H9 (cell line): ENCODE measurements around the gene ANAPC2. TPM values are rescaled to one million over a fixed set of nuclear protein-coding genes. Genes with fewer than 3 reads are reported as not detected.
A peak's percentile ranks its signal among the peaks of the same experiment; 100 is the strongest.

Experiments used
- DNase-seq: peaks from one replicate; pipeline ENCODE4 v3.0.0-alpha.2; 2017
- H2AFZ ChIP-seq: one replicate; pipeline ENCODE4 v1.6.1; 2013; ENCODE audit warnings: mild to moderate bottlenecking, low read length, control low read depth, moderate library complexity
- H2AK5ac ChIP-seq: 2 replicates; pipeline ENCODE4 v1.6.1; 2013; ENCODE audit warnings: low read length, control low read depth, mixed read lengths; ENCODE audit not compliant: insufficient read length
- H2BK120ac ChIP-seq: one replicate; pipeline ENCODE4 v1.6.1; 2013; ENCODE audit warnings: low read depth, mild to moderate bottlenecking, low read length, control low read depth, inconsistent platforms; ENCODE audit not compliant: poor library complexity, severe bottlenecking
- H2BK12ac ChIP-seq: 2 replicates; pipeline ENCODE4 v1.6.1; 2013; ENCODE audit warnings: low read length, control low read depth, mixed read lengths, low read depth; ENCODE audit not compliant: insufficient read length
- H2BK15ac ChIP-seq: 2 replicates; pipeline ENCODE4 v1.6.1; 2013; ENCODE audit warnings: low read depth, low read length, control low read depth
- H2BK20ac ChIP-seq: one replicate; pipeline ENCODE4 v1.6.1; 2013; ENCODE audit warnings: low read depth, mild to moderate bottlenecking, low read length, control low read depth, inconsistent platforms; ENCODE audit not compliant: poor library complexity, severe bottlenecking
- H2BK5ac ChIP-seq: 2 replicates; pipeline ENCODE4 v1.6.1; 2013; ENCODE audit warnings: low read length, control low read depth, mixed read lengths; ENCODE audit not compliant: insufficient read length
- H3K14ac ChIP-seq: 2 replicates; pipeline ENCODE4 v1.6.1; 2013; ENCODE audit warnings: low read length, control low read depth; ENCODE audit not compliant: insufficient read depth
- H3K18ac ChIP-seq: 2 replicates; pipeline ENCODE4 v1.6.1; 2013; ENCODE audit warnings: low read depth, mild to moderate bottlenecking, mixed read lengths, low read length, control low read depth; ENCODE audit not compliant: insufficient read length
- H3K23ac ChIP-seq: 2 replicates; pipeline ENCODE4 v1.6.1; 2013; ENCODE audit warnings: low read length, control low read depth, mixed read lengths, low read depth; ENCODE audit not compliant: insufficient read length
- H3K23me2 ChIP-seq: 2 replicates; pipeline ENCODE4 v1.6.1; 2013; ENCODE audit warnings: low read depth, mild to moderate bottlenecking, mixed read lengths, low read length, control low read depth; ENCODE audit not compliant: insufficient read length, poor library complexity, severe bottlenecking
- H3K27ac ChIP-seq: 2 replicates; pipeline ENCODE4 v1.5.1; 2013; ENCODE audit warnings: low read length, control low read depth, mixed read lengths, low read depth; ENCODE audit not compliant: insufficient read length
- H3K27me3 ChIP-seq: 2 replicates; pipeline ENCODE4 v1.6.1; 2013; ENCODE audit warnings: low read length, control low read depth, inconsistent platforms; ENCODE audit not compliant: insufficient read depth
- H3K4ac ChIP-seq: 2 replicates; pipeline ENCODE4 v1.6.1; 2013; ENCODE audit warnings: low read depth, mild to moderate bottlenecking, control low read depth, inconsistent platforms, low read length, moderate library complexity
- H3K4me1 ChIP-seq: 2 replicates; pipeline ENCODE4 v1.6.1; 2013; ENCODE audit warnings: low read length, control low read depth, inconsistent platforms; ENCODE audit not compliant: insufficient read depth
- H3K4me2 ChIP-seq: 2 replicates; pipeline ENCODE4 v1.6.1; 2013; ENCODE audit warnings: low read length, control low read depth, mixed read lengths; ENCODE audit not compliant: insufficient read length, insufficient read depth
- H3K56ac ChIP-seq: 2 replicates; pipeline ENCODE4 v1.6.1; 2013; ENCODE audit warnings: low read depth, mild to moderate bottlenecking, mixed read lengths, low read length, control low read depth; ENCODE audit not compliant: insufficient read length
- H3K79me1 ChIP-seq: 2 replicates; pipeline ENCODE4 v1.6.1; 2013; ENCODE audit warnings: low read depth, mild to moderate bottlenecking, moderate library complexity, low read length, control low read depth, inconsistent platforms; ENCODE audit not compliant: insufficient read depth, poor library complexity, severe bottlenecking
- H3K79me2 ChIP-seq: 2 replicates; pipeline ENCODE4 v1.6.1; 2013; ENCODE audit warnings: low read length, control low read depth, inconsistent platforms; ENCODE audit not compliant: insufficient read depth
- H3K9ac ChIP-seq: 2 replicates; pipeline ENCODE4 v1.6.1; 2013; ENCODE audit warnings: low read length, control low read depth, mixed read lengths; ENCODE audit not compliant: insufficient read length; ENCODE audit errors: extremely low read depth
- H3K9me3 ChIP-seq: one replicate; pipeline ENCODE4 v1.6.1; 2013; ENCODE audit warnings: low read depth, low read length, inconsistent platforms; ENCODE audit not compliant: control insufficient read depth
- H3T11ph ChIP-seq: one replicate; pipeline ENCODE4 v1.6.1; 2013; ENCODE audit warnings: mild to moderate bottlenecking, low read length, control low read depth, inconsistent platforms
- H4K20me1 ChIP-seq: one replicate; pipeline ENCODE4 v1.6.1; 2013; ENCODE audit not compliant: control insufficient read depth, insufficient read length, insufficient read depth
- H4K5ac ChIP-seq: 2 replicates; pipeline ENCODE4 v1.6.1; 2013; ENCODE audit warnings: low read depth, mild to moderate bottlenecking, mixed read lengths, low read length, control low read depth; ENCODE audit not compliant: insufficient read length
- H4K8ac ChIP-seq: replicated peaks from 2 replicates; pipeline ENCODE4 v1.6.1; 2013; ENCODE audit warnings: low read length, control low read depth, mixed read lengths, low read depth; ENCODE audit not compliant: insufficient read length
- H4K91ac ChIP-seq: 2 replicates; pipeline ENCODE4 v1.6.1; 2013; ENCODE audit warnings: low read depth, mild to moderate bottlenecking, moderate library complexity, mixed read lengths, low read length, control low read depth; ENCODE audit not compliant: insufficient read length
- H3K27ac Mint-ChIP-seq, 3 experiments: 2 replicates in 2 of 3; 3 replicates in 1 of 3; pipeline ENCODE4 v1.8.0; 2020 to 2021; ENCODE audit warnings: mixed read lengths in 3 of 3, mild to moderate bottlenecking in 1 of 3, moderate library complexity in 1 of 3
- H3K27me3 Mint-ChIP-seq: 2 replicates; pipeline ENCODE4 v1.8.0; 2021; ENCODE audit warnings: low read depth, mild to moderate bottlenecking, moderate library complexity, mixed read lengths
- H3K36me3 Mint-ChIP-seq, 3 experiments: 2 replicates in 2 of 3; 3 replicates in 1 of 3; pipeline ENCODE4 v1.8.0; 2020 to 2021; ENCODE audit warnings: low read depth in 3 of 3, mixed read lengths in 3 of 3; ENCODE audit not compliant: insufficient read depth in 1 of 3
- H3K4me1 Mint-ChIP-seq, 2 experiments: 2 replicates each; pipeline ENCODE4 v1.8.0; 2020; ENCODE audit warnings: mixed read lengths in 2 of 2
- H3K4me3 Mint-ChIP-seq, 2 experiments: 2 replicates in 1 of 2; 3 replicates in 1 of 2; pipeline ENCODE4 v1.8.0; 2020 to 2021; ENCODE audit warnings: mild to moderate bottlenecking in 2 of 2, mixed read lengths in 2 of 2, moderate library complexity in 1 of 2
- H3K9me3 Mint-ChIP-seq, 2 experiments: 2 replicates in 1 of 2; 3 replicates in 1 of 2; pipeline ENCODE4 v1.8.0; 2020; ENCODE audit warnings: mild to moderate bottlenecking in 2 of 2, mixed read lengths in 2 of 2, moderate library complexity in 1 of 2
- WGBS: extraction: QIAGEN DNeasy Blood & Tissue Kit; methylation state at CpG from one replicate; pipeline ENCODE4 v1.1.7; 2013; ENCODE audit warnings: missing lambda C conversion rate, low lambda C conversion rate, mixed read lengths; ENCODE audit not compliant: insufficient read length; ENCODE audit errors: extremely low coverage; 5-methylcytosine and 5-hydroxymethylcytosine counted together
- total RNA-seq: library from RNA; stranded (reverse); gene quantifications from 2 replicates; pipeline ENCODE4 v1.2.1, GENCODE V29; 2021
- TF ChIP-seq, protein P1 (sequence below): fragments of 200-600 bp; sonication (generic); conservative IDR thresholded peaks from 3 replicates; pipeline ENCODE4 v1.8.0; 2021; ENCODE audit warnings: antibody characterized with exemption, mild to moderate bottlenecking

The ANAPC2 gene
- total RNA-seq, 1 experiment from 2014 or later: 54.8 TPM

DNA sequence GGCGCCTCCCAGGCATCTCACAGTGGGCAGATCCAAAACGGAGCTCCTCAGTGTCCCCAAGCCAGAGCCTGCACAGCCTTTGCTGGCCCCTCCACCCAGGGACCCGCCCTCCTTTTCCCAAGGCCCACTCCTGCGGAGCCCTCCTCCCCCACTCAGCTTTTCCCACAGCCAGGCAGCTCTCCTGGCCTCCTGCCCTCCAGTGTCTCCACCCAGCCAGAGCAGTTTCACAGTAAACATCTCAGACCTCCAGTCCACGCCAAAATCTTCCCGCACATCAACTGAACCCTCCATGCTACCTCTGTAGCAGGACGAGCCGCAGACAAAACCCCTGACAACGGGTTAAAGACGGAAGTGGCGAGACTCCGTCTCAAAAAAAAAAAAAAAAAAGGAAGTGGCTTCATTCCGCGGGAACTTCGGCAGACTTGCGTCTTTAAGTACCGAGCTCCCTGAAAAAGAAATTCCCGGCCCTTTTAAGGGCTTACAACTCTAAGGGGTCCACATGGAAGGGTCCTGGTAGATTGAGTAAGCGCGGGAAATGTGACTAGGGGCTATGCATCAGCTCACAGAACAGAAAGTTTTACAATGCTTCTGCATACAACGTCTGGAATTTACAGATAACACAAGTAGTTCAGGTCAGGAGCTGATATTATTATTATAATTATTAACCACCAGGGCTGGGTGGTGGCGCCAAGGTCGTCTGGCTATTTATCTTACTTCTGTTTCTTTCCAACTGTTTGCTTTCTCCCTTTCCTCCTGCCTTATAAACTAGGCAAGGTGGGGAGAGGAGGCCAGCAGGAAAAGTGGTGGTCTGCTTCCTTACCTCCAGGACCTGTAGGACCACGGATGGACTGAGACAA is 60.8 kb downstream of the ANAPC2 start:
- Histone ChIP-seq H3K56ac (no peak overlapping the region), H3K4ac (no peak overlapping the region), H3K27ac (no peak overlapping the region), H2BK5ac (no peak overlapping the region), H4K20me1 (no peaks in the 10 kb centered on the region), H2BK15ac (no peak overlapping the region), H2BK120ac (no peak overlapping the region), H3K79me2 (no peaks in the 10 kb centered on the region), H3K79me1 (no peaks in the 10 kb centered on the region), H3K9me3 (no peaks in the 10 kb centered on the region), H3T11ph (no peak overlapping the region), H2BK20ac (no peak overlapping the region), H4K5ac (no peak overlapping the region), H3K4me2 (no peak overlapping the region), H3K9ac (no peak overlapping the region), H3K4me1 (no peaks in the 10 kb centered on the region), H3K14ac (no peak overlapping the region), H3K23ac (no peak overlapping the region), H4K8ac (no peak overlapping the region), H2AFZ (no peak overlapping the region), H3K27me3 (no peaks in the 10 kb centered on the region), H2BK12ac (no peak overlapping the region), H4K91ac (no peak overlapping the region), H3K23me2 (peaks cover 4% of the 10 kb centered on the region), H3K18ac (no peak overlapping the region), H2AK5ac (no peak overlapping the region)
- Mint-ChIP-seq H3K27me3 (peaks cover 28% of the 10 kb centered on the region), H3K4me3 (peak overlapping the region; percentile 76 to 81), H3K4me1 (peaks cover 14 to 17% of the 10 kb centered on the region in 2 experiments), H3K36me3 (no peaks in the 10 kb centered on the region; a peak in 1 of 7 replicates), H3K27ac (no peak overlapping the region), H3K9me3 (no peaks in the 10 kb centered on the region)
- TF ChIP-seq, protein P1, sequence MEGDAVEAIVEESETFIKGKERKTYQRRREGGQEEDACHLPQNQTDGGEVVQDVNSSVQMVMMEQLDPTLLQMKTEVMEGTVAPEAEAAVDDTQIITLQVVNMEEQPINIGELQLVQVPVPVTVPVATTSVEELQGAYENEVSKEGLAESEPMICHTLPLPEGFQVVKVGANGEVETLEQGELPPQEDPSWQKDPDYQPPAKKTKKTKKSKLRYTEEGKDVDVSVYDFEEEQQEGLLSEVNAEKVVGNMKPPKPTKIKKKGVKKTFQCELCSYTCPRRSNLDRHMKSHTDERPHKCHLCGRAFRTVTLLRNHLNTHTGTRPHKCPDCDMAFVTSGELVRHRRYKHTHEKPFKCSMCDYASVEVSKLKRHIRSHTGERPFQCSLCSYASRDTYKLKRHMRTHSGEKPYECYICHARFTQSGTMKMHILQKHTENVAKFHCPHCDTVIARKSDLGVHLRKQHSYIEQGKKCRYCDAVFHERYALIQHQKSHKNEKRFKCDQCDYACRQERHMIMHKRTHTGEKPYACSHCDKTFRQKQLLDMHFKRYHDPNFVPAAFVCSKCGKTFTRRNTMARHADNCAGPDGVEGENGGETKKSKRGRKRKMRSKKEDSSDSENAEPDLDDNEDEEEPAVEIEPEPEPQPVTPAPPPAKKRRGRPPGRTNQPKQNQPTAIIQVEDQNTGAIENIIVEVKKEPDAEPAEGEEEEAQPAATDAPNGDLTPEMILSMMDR: no peak
- no peak for DNase-seq
- no CpG with 5 or more reads among the region's 24 CpGs for WGBS
